Upper lobe of right lung (tissue), 1 donor: ENCODE data around the gene GM2A. TPM values are rescaled to one million over a fixed set of nuclear protein-coding genes. Genes with fewer than 3 reads are reported as not detected.

ENCODE experiments used
- ATAC-seq: fragments of 200-7000 bp; cut with Tn5 transposase; one replicate; pipeline ENCODE4 v1.9.1; 2020; ENCODE audit warnings: mild to moderate bottlenecking, moderate library complexity
- DNase-seq: peaks from one replicate; pipeline ENCODE4 v3.0.0-alpha.2; 2020
- H3K27ac ChIP-seq: fragments of 200-600 bp; one replicate; pipeline ENCODE4 v1.8.0; 2022
- H3K27me3 ChIP-seq: fragments of 200-600 bp; one replicate; pipeline ENCODE4 v1.8.0; 2022; ENCODE audit warnings: mild to moderate bottlenecking
- H3K36me3 ChIP-seq: fragments of 200-600 bp; one replicate; pipeline ENCODE4 v1.8.0; 2022
- H3K4me1 ChIP-seq: fragments of 200-600 bp; one replicate; pipeline ENCODE4 v1.8.0; 2022
- H3K4me3 ChIP-seq: fragments of 200-600 bp; one replicate; pipeline ENCODE4 v1.8.0; 2022; ENCODE audit warnings: mild to moderate bottlenecking
- H3K9me3 ChIP-seq: fragments of 200-600 bp; one replicate; pipeline ENCODE4 v1.8.0; 2022
- intact Hi-C: fragments of 100-400 bp; cut with DNase I; formaldehyde crosslinking; loops from one replicate; pipeline ENCODE4 v1.11.0; 2022
- long read RNA-seq: library from polyadenylated mRNA; unstranded; transcript quantifications from one replicate; pipeline ENCODE4 v2.0.0, GENCODE V29; 2021
- total RNA-seq: library from RNA; stranded (reverse); fragmentation: NEBNext Ultra II Directional; extraction: Animal tissue kit (Norgen Biotek cat#: 25700); gene quantifications from one replicate; pipeline ENCODE4 v1.2.1, GENCODE V29; 2021
- TF ChIP-seq, protein P1 (sequence below): fragments of 200-600 bp; IDR thresholded peaks from one replicate; pipeline ENCODE4 v1.8.0; 2022; ENCODE audit warnings: antibody characterized with exemption
- donor health status: DM: no; HTN: yes; CAD: no; lungs with severe emphysema.

The GM2A gene
- total RNA-seq = 104 TPM
- long read RNA-seq, transcript GM2A-201 (4 exons, 3,896 nt) = major isoform, 29 of 72 reads
- long read RNA-seq, partial matches to known transcripts = 35 of 72 reads
- long read RNA-seq, other reads (novel, unspliced or antisense) = 8 of 72 reads

DNA sequence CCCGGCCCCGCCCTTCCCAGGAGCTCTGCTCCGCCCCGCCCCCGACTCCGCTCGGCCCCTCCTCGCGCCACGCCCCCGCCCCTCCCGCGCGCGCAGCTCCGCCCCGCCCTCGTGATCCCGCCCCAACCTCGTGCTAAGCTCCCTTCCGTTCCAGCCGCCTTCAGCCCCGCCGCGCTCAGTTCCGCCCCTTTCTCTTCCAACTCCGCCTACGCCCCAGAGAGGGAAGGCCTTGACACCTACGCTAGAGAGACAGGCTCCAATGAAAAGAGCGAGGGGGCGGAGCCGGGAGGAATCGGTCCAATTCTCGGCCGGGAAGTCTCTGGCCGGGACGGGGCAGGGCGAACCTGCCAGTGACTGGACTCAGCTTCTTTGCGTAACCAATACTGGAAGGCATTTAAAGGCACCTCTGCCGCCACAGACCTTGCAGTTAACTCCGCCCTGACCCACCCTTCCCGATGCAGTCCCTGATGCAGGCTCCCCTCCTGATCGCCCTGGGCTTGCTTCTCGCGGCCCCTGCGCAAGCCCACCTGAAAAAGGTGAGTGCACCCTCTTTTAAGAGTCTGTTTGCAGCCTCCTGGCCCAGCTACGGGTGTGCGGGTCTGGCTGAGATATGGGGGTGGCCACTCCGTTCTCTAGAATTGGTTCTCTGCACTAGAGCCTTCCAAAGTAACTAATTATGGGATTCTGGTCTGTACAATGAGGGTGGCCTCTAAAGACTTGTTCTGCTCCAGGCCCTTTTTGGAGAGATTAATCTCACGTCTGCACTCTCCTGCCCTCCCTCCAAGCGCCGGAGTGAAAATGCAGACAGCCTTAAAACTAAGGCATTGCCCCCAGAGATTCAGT is at the start of gene GM2A:
TSS of gene GM2A (plus strand) at position 424 of the 843 bp plus-strand sequence. CDS start at position 456, 32 bp downstream.
- intact Hi-C loops = no loop called here
- TF ChIP-seq, protein P1, sequence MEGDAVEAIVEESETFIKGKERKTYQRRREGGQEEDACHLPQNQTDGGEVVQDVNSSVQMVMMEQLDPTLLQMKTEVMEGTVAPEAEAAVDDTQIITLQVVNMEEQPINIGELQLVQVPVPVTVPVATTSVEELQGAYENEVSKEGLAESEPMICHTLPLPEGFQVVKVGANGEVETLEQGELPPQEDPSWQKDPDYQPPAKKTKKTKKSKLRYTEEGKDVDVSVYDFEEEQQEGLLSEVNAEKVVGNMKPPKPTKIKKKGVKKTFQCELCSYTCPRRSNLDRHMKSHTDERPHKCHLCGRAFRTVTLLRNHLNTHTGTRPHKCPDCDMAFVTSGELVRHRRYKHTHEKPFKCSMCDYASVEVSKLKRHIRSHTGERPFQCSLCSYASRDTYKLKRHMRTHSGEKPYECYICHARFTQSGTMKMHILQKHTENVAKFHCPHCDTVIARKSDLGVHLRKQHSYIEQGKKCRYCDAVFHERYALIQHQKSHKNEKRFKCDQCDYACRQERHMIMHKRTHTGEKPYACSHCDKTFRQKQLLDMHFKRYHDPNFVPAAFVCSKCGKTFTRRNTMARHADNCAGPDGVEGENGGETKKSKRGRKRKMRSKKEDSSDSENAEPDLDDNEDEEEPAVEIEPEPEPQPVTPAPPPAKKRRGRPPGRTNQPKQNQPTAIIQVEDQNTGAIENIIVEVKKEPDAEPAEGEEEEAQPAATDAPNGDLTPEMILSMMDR = no peak

DNA sequence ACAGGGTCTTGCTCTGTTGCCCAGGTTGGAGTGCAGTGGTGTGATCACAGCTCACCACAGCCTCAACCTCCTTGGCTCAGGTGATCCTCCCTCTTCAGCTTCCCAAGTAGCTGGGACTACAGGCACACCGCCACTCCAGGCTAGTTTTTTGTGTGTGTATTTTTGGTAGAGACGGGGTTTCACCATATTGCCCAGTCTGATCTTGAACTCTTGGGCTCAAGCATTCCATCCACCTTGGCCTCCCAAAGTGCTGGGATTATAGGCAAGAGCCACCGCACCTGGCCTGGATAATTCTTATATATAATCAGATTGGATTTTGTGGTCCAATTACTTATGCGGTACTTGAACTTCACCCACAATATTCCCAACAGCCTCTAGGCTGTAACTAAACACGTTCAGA is 48.9 kb upstream of the GM2A start:
- Histone ChIP-seq H3K27ac (no peak overlapping the region), H3K4me1 (peaks cover 23% of the 10 kb centered on the region), H3K36me3 (peaks cover 27% of the 10 kb centered on the region), H3K4me3 (no peak overlapping the region), H3K27me3 (no peaks in the 10 kb centered on the region), H3K9me3 (no peaks in the 10 kb centered on the region)
- ATAC-seq = no peak
- TF ChIP-seq, protein P1 = no peak
- no peak for DNase-seq
- intact Hi-C loops = no loop called here

More for the DNA sequence above, at the start of gene GM2A:
- peak; percentile 97 for ATAC-seq
- peak within 1 kb of the TSS; percentile 78 for H3K27ac ChIP-seq
- no peaks in the 10 kb centered on the region for H3K27me3 ChIP-seq
- H3K4me1 ChIP-seq = peaks cover 12% of the 10 kb centered on the region
- peak within 1 kb of the TSS; percentile 88 for H3K4me3 ChIP-seq
- DNase-seq = peak; percentile 100
- no peaks in the 10 kb centered on the region for H3K9me3 ChIP-seq
- no peaks in the 10 kb centered on the region for H3K36me3 ChIP-seq

DNA sequence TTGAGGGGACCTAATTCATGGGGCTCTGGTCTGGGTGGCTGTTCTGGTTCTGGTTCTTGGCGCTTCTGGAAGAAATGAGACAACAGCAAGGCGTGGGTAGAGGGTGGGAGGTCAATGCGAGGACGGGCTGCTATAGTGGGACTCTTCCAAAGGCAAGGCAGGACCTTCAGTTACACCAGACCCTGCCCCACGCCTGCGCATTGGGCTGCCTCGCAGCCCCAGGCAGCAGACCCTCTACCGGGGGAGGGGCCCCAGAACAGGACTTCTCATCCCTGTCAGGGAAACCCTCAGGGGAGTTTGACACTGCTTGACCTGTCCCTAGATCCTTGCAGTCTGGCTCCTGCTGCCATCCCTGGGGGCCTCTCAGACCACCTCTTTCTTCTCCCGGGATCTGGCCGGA is 47.6 kb upstream of the GM2A start:
- TF ChIP-seq, protein P1 = no peak
- ATAC-seq = no peak
- Histone ChIP-seq H3K4me1 (peaks cover 30% of the 10 kb centered on the region), H3K9me3 (no peaks in the 10 kb centered on the region), H3K36me3 (peaks cover 14% of the 10 kb centered on the region), H3K27ac (no peak overlapping the region), H3K27me3 (no peaks in the 10 kb centered on the region), H3K4me3 (no peak overlapping the region)
- DNase-seq = no peak
- intact Hi-C loops = no loop called here

DNA sequence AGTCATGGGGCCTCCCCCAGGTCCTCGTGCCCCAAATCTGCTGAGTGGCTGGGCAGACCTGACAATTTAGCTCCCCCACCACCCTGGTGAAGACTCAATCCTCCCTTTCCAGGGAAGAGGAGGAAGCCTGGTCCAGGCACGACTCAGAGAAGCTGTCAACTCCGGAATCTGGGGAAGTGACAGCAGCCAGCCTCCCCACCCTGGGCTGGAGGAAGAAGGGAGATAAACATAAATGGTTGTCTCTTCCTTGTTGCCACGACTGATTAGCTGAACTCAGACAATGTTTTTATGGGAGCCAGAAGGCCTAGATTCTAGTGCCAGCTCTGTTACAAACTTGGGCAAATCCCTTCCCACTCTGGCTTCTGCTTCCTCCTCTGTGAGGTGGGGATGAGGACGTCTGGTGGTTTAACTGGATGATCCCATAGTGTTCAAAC is 44.5 kb upstream of the GM2A start:
- intact Hi-C loops = no loop called here
- TF ChIP-seq, protein P1 = no peak
- H3K27ac ChIP-seq = peak overlapping the region; percentile 86
- H3K27me3 ChIP-seq = no peaks in the 10 kb centered on the region
- ATAC-seq (peak; percentile 68), DNase-seq (no peak)
- no peaks in the 10 kb centered on the region for H3K9me3 ChIP-seq
- H3K4me1 ChIP-seq = peaks cover 55% of the 10 kb centered on the region
- H3K4me3 ChIP-seq = no peak overlapping the region
- H3K36me3 ChIP-seq = no peaks in the 10 kb centered on the region

DNA sequence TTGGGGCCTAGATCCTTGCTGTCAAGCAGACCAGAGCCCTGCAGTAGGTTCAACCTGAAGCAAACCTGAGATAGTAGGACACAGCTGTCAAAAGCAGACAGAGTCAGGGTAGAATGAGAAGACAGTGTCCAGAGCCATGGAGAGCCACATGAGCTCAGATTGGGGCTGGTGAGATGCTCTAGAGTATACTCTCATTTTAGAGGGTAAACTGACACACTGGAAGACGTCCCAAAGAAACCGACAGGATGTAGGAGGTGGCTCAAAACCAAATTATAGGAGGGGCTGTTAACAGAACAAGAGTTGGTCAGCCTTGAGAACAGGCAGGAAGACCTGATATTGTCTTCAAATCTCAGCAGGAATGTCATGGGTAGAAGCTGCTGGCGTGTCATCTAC is 40.6 kb upstream of the GM2A start:
- TF ChIP-seq, protein P1 = no peak
- Histone ChIP-seq H3K36me3 (no peaks in the 10 kb centered on the region), H3K27ac (peak overlapping the region; percentile 89), H3K4me3 (no peak overlapping the region), H3K27me3 (no peaks in the 10 kb centered on the region), H3K4me1 (peaks cover 83% of the 10 kb centered on the region), H3K9me3 (no peaks in the 10 kb centered on the region)
- DNase-seq (no peak), ATAC-seq (no peak)
- intact Hi-C loops = no loop called here
